PFSK-1 (cell line): ENCODE data around the gene DDX18.

Experiments
- FOXP2 ChIP-seq: optimal IDR thresholded peaks from 2 replicates; pipeline ENCODE3; 2011; ENCODE audit warnings: borderline replicate concordance, control low read depth, inconsistent platforms; ENCODE audit not compliant: insufficient read depth; ENCODE audit errors: extremely low read length, extremely low read depth
- POLR2AphosphoS5 ChIP-seq: IDR thresholded peaks from 2 replicates; pipeline ENCODE4 v1.6.1; 2012; ENCODE audit warnings: low read depth, mild to moderate bottlenecking, control low read depth, low read length, moderate library complexity
- SIN3A ChIP-seq: IDR thresholded peaks from 2 replicates; pipeline ENCODE4 v1.6.1; 2012; ENCODE audit warnings: mild to moderate bottlenecking, low read length, moderate library complexity, borderline replicate concordance; ENCODE audit not compliant: insufficient read depth
- TAF1 ChIP-seq: IDR thresholded peaks from 2 replicates; pipeline ENCODE4 v1.6.1; 2012; ENCODE audit warnings: low read length, control low read depth, borderline replicate concordance; ENCODE audit not compliant: insufficient read depth
- TF ChIP-seq, protein P1 (sequence below), 2 experiments: IDR thresholded peaks; 2 replicates each; pipeline versions ENCODE4 v1.6.1 to v1.8.0; 2011 to 2012; ENCODE audit warnings: low read depth in 2 of 2, low read length in 2 of 2, control low read depth in 1 of 2, inconsistent platforms in 1 of 2, mild to moderate bottlenecking in 1 of 2, moderate library complexity in 1 of 2; ENCODE audit not compliant: insufficient read depth in 1 of 2

DDX18 gene

DNA sequence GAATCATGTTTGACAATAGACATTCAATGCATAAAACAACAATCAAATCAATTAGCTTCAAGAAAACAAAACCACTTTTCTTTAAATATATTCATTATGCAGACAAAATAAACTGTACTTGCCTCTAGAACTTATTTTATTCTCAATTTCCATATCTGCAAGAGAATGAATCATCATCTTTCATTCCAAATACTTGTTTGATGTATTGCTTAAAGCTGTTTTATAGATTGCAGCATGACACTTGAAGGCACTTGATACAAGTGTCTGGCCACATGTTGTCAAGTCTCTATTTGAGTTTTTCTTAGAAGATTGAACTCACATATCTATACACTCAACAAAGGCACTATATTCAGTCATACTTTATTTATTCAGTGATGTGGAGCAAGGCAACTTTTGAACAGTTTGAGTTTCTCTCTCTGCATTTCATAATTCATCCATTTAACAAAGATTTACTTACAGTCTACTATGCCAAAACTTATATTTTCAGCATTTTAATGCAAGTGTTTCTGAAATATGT lies 38.7 kb upstream of the DDX18 start:
- TF ChIP-seq FOXP2: no peak
- TF ChIP-seq, protein P1, sequence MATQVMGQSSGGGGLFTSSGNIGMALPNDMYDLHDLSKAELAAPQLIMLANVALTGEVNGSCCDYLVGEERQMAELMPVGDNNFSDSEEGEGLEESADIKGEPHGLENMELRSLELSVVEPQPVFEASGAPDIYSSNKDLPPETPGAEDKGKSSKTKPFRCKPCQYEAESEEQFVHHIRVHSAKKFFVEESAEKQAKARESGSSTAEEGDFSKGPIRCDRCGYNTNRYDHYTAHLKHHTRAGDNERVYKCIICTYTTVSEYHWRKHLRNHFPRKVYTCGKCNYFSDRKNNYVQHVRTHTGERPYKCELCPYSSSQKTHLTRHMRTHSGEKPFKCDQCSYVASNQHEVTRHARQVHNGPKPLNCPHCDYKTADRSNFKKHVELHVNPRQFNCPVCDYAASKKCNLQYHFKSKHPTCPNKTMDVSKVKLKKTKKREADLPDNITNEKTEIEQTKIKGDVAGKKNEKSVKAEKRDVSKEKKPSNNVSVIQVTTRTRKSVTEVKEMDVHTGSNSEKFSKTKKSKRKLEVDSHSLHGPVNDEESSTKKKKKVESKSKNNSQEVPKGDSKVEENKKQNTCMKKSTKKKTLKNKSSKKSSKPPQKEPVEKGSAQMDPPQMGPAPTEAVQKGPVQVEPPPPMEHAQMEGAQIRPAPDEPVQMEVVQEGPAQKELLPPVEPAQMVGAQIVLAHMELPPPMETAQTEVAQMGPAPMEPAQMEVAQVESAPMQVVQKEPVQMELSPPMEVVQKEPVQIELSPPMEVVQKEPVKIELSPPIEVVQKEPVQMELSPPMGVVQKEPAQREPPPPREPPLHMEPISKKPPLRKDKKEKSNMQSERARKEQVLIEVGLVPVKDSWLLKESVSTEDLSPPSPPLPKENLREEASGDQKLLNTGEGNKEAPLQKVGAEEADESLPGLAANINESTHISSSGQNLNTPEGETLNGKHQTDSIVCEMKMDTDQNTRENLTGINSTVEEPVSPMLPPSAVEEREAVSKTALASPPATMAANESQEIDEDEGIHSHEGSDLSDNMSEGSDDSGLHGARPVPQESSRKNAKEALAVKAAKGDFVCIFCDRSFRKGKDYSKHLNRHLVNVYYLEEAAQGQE (IDR thresholded peaks at IDR 0.05; ENCODE audit: insufficient read depth in 1 of 2, low read depth in 2 of 2, low read length in 2 of 2): no peak

DNA sequence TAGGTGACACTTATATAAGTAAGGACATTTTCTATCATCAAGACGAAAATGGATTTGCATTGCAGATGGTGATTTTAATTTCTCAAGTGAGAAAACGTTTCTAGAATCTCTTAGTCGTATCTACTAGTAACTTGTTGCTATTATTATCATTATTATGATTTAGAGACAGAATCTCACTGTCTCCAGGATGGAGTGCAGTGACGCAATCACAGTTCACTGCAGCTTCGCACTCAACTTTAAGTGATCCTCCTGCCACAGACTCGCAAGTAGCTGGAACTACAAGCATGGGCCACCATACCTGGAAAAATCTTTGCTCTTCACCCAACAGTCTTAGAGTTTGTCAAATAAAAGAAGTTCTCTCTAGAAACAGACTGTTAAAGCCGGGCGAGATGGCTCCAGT lies 37.6 kb upstream of the DDX18 start:
- TF ChIP-seq FOXP2 (no peak), TAF1 (no peak), POLR2AphosphoS5 (no peak), SIN3A (no peak)
- TF ChIP-seq, protein P1 (IDR thresholded peaks at IDR 0.05; ENCODE audit: insufficient read depth in 1 of 2, low read depth in 2 of 2, low read length in 2 of 2): no peak

DNA sequence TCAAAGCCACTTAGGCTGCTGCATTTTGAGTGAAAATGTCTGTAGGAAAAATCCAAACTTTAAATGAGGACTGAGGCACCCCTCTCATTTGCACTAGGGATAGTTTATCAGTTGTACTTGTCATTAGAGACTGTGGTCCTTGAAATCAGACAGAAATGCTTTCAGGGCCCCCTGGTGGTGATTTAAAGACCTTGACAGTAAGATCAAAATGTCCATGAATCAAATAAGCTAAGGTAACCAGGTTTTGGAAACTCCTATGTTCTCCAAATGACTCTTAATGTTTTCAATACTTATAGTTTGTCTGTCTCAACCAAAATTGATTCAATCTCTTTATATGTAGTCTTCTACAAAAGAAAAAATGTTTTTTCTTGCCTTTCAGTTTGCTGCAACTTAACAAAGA lies 28.8 kb upstream of the DDX18 start:
- TF ChIP-seq, protein P1 (IDR thresholded peaks at IDR 0.05; ENCODE audit: insufficient read depth in 1 of 2, low read depth in 2 of 2, low read length in 2 of 2): no peak
- TF ChIP-seq TAF1 (no peak), FOXP2 (no peak), SIN3A (no peak), POLR2AphosphoS5 (no peak)

DNA sequence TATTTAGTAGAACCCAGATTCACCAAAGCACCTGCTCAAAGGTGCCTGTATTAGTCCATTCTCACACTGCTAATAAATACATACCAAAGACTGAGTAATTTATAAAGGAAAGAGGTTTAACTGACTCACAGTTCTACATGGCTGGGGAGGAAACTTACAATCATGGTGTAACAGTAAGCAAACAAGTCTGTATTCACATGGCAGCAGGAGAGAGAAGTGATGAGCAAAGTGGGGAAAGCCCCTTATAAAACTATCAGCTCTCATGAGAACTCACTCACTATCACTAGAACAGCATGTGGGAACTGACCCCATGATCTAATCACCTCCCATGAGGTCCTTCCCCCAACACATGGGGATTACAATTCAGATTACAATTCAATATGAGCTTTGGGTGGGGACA lies 28.0 kb upstream of the DDX18 start:
- TF ChIP-seq FOXP2 (no peak), SIN3A (no peak), POLR2AphosphoS5 (no peak), TAF1 (no peak)
- TF ChIP-seq, protein P1 (IDR thresholded peaks at IDR 0.05; ENCODE audit: insufficient read depth in 1 of 2, low read depth in 2 of 2, low read length in 2 of 2): no peak

DNA sequence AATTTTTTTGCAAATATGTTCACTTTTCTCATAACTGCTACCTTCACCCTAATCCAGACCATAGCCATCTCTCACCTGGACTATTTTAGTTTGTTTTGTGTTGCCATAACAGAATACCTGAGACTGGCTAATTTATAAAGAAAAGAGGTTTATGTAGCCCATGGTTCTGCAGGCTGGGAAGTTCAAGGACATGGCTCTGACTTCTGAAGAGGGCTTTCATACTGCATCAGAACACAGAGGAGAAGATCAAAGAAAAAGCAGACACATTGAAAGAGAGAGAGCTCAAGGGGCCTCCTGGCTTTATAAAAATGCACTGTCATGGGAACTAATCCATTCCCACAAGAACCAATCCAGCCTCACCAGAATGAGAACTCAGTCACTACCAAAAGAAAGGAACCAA lies 25.0 kb upstream of the DDX18 start:
- TF ChIP-seq SIN3A (no peak), TAF1 (no peak), POLR2AphosphoS5 (no peak), FOXP2 (no peak)
- TF ChIP-seq, protein P1 (IDR thresholded peaks at IDR 0.05; ENCODE audit: insufficient read depth in 1 of 2, low read depth in 2 of 2, low read length in 2 of 2): no peak
